DND-41 (cell line): Measurements from ENCODE around the gene SOX11.

ENCODE experiments used
- ATAC-seq: fragments of 200-7000 bp; cut with Tn5 transposase; 3 replicates; pipeline ENCODE4 v1.9.1; 2021; ENCODE audit warnings: low read depth; ENCODE audit not compliant: insufficient read depth
- DNase-seq: peaks from one replicate; pipeline ENCODE4 v3.0.0-alpha.2; 2020
- H2AFZ ChIP-seq: 2 replicates; pipeline ENCODE4 v1.6.0; 2012; ENCODE audit warnings: low read depth, low read length
- H3K27ac ChIP-seq: 2 replicates; pipeline ENCODE4 v1.5.1; 2012; ENCODE audit warnings: low read length, inconsistent platforms
- H3K27me3 ChIP-seq: fragments of 200-600 bp; sonication (generic); 2 replicates; pipeline ENCODE4 v1.6.0; 2012; ENCODE audit warnings: low read length, mild to moderate bottlenecking, inconsistent platforms; ENCODE audit not compliant: insufficient read depth, poor library complexity
- H3K36me3 ChIP-seq: 2 replicates; pipeline ENCODE4 v1.5.1; 2012; ENCODE audit warnings: low read length, inconsistent platforms; ENCODE audit not compliant: insufficient read depth
- H3K4me1 ChIP-seq: 2 replicates; pipeline ENCODE4 v1.5.1; 2012; ENCODE audit warnings: mild to moderate bottlenecking, low read length; ENCODE audit not compliant: insufficient read depth
- H3K4me2 ChIP-seq: 2 replicates; pipeline ENCODE4 v1.6.0; 2012; ENCODE audit warnings: mild to moderate bottlenecking, moderate library complexity, low read length, inconsistent platforms; ENCODE audit not compliant: insufficient read depth
- H3K4me3 ChIP-seq, 2 experiments: fragments of 200-600 bp in 1 of 2; shearing (Covaris generic) in 1 of 2; 2 replicates each; pipeline ENCODE4 v1.5.1; 2012 to 2016; ENCODE audit warnings: inconsistent platforms in 2 of 2, low read length in 2 of 2, mild to moderate bottlenecking in 2 of 2, low read depth in 1 of 2, moderate library complexity in 1 of 2
- H3K79me2 ChIP-seq: 2 replicates; pipeline ENCODE4 v1.6.0; 2012; ENCODE audit warnings: low read length, inconsistent platforms; ENCODE audit not compliant: insufficient read depth
- H3K9ac ChIP-seq: 2 replicates; pipeline ENCODE4 v1.6.0; 2012; ENCODE audit warnings: low read depth, mild to moderate bottlenecking, inconsistent platforms, low read length, moderate library complexity
- H3K9me3 ChIP-seq: 2 replicates; pipeline ENCODE4 v1.5.1; 2012; ENCODE audit warnings: low read length, moderate library complexity, mild to moderate bottlenecking, inconsistent platforms; ENCODE audit not compliant: insufficient read depth, severe bottlenecking
- H4K20me1 ChIP-seq: 2 replicates; pipeline ENCODE4 v1.6.0; 2012; ENCODE audit warnings: low read length; ENCODE audit not compliant: insufficient read depth
- CTCF ChIP-seq: IDR thresholded peaks from 2 replicates; pipeline ENCODE4 v1.5.1; 2012; ENCODE audit warnings: borderline replicate concordance, low read length, moderate library complexity, mild to moderate bottlenecking; ENCODE audit not compliant: poor library complexity, severe bottlenecking; ENCODE audit errors: extremely low read depth
- EZH2 ChIP-seq: IDR thresholded peaks from 3 replicates; pipeline ENCODE4 v1.6.1; 2012; ENCODE audit warnings: borderline replicate concordance, low read depth, mild to moderate bottlenecking, moderate library complexity, low read length, inconsistent platforms; ENCODE audit not compliant: severe bottlenecking

Gene SOX11

GRCh38 chr2:5705490-5705889 lies 13.3 kb downstream of the SOX11 start:
- no peaks in the 10 kb centered on the region for H3K9me3 ChIP-seq
- H3K27ac ChIP-seq, result no peak overlapping the region
- H4K20me1 ChIP-seq, result no peaks in the 10 kb centered on the region
- H3K27me3 ChIP-seq, result no peaks in the 10 kb centered on the region
- TF ChIP-seq EZH2 (no peak), CTCF (no peak)
- no peaks in the 10 kb centered on the region for H3K36me3 ChIP-seq
- no peak overlapping the region for H3K4me2 ChIP-seq
- no peak overlapping the region for H3K9ac ChIP-seq
- DNase-seq, result no peak
- no peaks in the 10 kb centered on the region for H3K79me2 ChIP-seq
- H2AFZ ChIP-seq, result no peak overlapping the region
- peaks cover 15% of the 10 kb centered on the region for H3K4me1 ChIP-seq
- H3K4me3 ChIP-seq, result no peak overlapping the region
- no peak for ATAC-seq

GRCh38 chr2:5706717-5707455 lies 14.7 kb downstream of the SOX11 start:
- H3K27me3 ChIP-seq, result no peaks in the 10 kb centered on the region
- no peak overlapping the region for H3K27ac ChIP-seq
- H3K79me2 ChIP-seq, result no peaks in the 10 kb centered on the region
- H3K4me2 ChIP-seq, result no peak overlapping the region
- no peak overlapping the region for H2AFZ ChIP-seq
- TF ChIP-seq EZH2 (no peak), CTCF (no peak)
- H3K36me3 ChIP-seq, result no peaks in the 10 kb centered on the region
- H3K4me3 ChIP-seq, result no peak overlapping the region
- no peaks in the 10 kb centered on the region for H3K9me3 ChIP-seq
- 0 out of 2 replicates have a peak, but pooled peaks cover 1% of the 10 kb centered on the region for H3K4me1 ChIP-seq
- H3K9ac ChIP-seq, result no peak overlapping the region
- no peaks in the 10 kb centered on the region for H4K20me1 ChIP-seq
- ATAC-seq (no peak), DNase-seq (no peak)

GRCh38 chr2:5710615-5711014 lies 18.4 kb downstream of the SOX11 start:
- H3K36me3 ChIP-seq, result no peaks in the 10 kb centered on the region
- H3K4me1 ChIP-seq, result no peaks in the 10 kb centered on the region

GRCh38 chr2:5713101-5713500 lies 20.9 kb downstream of the SOX11 start:
- no peaks in the 10 kb centered on the region for H3K4me1 ChIP-seq
- DNase-seq (no peak), ATAC-seq (no peak)
- H3K27ac ChIP-seq, result no peak overlapping the region
- H3K4me3 ChIP-seq, result no peak overlapping the region
- no peaks in the 10 kb centered on the region for H3K9me3 ChIP-seq
- no peak overlapping the region for H3K4me2 ChIP-seq
- H3K9ac ChIP-seq, result no peak overlapping the region
- H3K79me2 ChIP-seq, result no peaks in the 10 kb centered on the region
- H3K36me3 ChIP-seq, result no peaks in the 10 kb centered on the region
- no peak overlapping the region for H2AFZ ChIP-seq
- H3K27me3 ChIP-seq, result no peaks in the 10 kb centered on the region
- no peak for TF ChIP-seq CTCF
- TF ChIP-seq EZH2, result no peak
- no peaks in the 10 kb centered on the region for H4K20me1 ChIP-seq

More at GRCh38 chr2:5710615-5711014, 18.4 kb downstream of the SOX11 start:
- TF ChIP-seq EZH2, result no peak
- H3K9ac ChIP-seq, result no peak overlapping the region
- ATAC-seq, result no peak
- H3K27ac ChIP-seq, result no peak overlapping the region
- no peak overlapping the region for H2AFZ ChIP-seq
- no peak overlapping the region for H3K4me3 ChIP-seq
- no peaks in the 10 kb centered on the region for H3K9me3 ChIP-seq
- no peak for DNase-seq
- H3K27me3 ChIP-seq, result no peaks in the 10 kb centered on the region
- no peaks in the 10 kb centered on the region for H3K79me2 ChIP-seq
- H4K20me1 ChIP-seq, result no peaks in the 10 kb centered on the region
- H3K4me2 ChIP-seq, result no peak overlapping the region
